GM19468 (cell line): ENCODE measurements around the gene CHPF2.

ENCODE experiments used
- ATAC-seq: cut with Tn5 transposase; IDR thresholded peaks from one replicate; pipeline ENCODE4 v1.9.1; 2021; ENCODE audit warnings: mild to moderate bottlenecking, moderate library complexity, moderate number of reproducible peaks; ENCODE audit not compliant: unreplicated experiment; ENCODE audit errors: extremely low read depth

The CHPF2 gene

DNA sequence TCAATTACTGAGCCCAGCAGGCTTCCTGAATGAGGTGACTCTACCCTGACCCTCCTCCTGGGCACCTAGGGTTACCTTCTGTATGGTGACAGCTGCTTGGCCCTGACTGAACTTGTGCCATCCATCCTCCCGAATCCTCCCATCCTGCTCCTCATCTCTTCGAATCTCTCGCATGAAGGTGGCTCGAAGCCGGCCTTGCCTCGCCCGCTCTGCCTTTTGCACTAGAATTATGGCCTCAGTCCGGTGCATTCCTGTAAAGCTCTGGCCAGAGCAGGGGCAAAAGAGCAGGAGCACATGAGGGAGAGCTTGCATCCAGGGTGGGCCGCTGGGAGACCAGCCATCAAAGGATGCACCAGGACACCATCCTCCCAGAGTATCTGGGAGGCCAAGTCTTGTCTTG is 29.4 kb upstream of the CHPF2 start:
- no peak for ATAC-seq

DNA sequence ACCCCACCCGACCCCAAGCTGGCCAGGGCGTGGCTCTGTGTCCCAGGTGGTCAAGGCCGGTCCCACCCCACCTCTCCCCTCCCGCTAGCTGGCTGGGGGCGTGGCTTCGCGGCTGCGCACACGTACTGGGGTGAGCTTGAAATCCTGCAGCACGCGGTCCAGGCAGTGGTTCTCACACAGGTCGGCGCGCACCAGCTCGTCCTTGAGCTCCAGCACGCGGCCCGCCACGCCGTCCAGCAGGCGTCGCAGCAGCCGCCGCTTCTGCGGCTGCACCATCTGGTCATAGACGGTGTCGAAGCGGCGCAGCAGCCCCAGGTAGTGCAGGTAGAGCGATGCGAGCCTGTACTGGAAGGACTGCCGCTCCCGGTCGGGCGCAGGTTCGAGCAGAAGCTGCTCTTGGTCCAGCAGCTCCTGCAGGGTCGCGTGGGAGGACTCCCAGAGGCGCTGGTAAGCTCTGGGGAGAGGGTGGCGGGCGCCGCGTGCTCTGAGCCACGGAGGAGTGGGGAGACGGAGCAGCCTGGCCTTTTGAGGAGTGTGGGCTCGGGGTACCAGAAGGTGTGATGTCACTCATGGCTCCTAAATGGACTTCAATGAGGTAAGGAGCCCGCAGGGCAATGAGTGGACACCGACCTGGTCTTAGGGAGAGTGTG is 27.8 kb upstream of the CHPF2 start:
- no peak for ATAC-seq

DNA sequence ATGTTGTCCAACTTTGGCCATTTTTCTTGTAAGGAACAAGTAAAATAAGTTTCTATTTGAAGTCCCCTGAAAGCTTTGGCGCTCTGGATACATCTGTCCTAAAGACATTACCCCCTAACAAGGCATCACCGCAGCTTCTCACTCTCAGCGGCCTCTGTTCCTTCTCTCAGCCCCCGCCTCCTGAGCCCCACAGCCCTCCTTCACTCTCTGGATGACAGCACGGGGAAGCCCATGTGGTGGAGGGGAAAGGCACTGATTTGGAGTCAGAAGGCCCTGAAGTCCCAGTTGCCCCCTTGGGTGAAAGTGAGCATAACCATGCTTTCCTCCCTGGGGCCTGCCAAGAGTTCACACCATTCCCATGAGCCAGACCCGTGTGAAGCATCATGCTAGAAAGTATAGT is 26.6 kb upstream of the CHPF2 start:
- ATAC-seq = no peak

DNA sequence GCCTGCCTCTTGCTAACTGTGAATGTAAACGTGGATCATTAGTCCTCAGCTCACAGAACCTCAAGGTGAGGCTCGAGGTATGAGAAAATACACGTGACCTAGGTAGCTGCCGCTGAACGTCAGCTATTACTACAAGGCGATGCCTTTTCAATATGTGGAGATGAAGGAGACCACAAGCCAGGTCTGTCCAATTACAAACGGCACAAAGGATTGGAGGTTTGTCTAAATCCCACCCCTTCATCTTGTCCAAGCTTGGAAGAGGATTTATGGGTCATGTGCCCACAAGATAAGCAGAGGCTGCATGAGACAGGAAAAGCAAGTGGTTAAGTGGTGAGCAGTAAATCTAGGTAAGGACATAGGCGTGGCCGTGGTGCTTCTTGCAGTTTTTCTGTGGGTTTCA is 25.4 kb upstream of the CHPF2 start:
- ATAC-seq = no peak

DNA sequence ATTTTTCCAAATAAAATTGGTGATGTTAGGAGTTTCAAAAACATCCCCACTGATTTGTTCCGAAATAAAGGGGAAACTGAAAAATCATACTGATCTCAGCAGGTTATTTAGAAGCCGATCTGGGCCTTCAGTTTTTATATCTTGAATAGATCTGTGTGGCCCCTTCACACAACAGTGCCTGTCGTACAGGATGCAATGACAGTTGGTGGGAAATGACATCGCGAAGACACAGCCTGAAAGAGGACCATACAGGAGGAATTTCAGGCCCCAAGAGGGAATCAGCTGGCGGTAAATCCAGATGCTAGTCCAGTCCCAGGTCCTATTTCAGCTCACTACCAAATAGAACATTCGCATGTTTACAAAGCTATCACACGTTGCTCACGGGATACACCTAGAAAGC is 25.0 kb upstream of the CHPF2 start:
- no peak for ATAC-seq

DNA sequence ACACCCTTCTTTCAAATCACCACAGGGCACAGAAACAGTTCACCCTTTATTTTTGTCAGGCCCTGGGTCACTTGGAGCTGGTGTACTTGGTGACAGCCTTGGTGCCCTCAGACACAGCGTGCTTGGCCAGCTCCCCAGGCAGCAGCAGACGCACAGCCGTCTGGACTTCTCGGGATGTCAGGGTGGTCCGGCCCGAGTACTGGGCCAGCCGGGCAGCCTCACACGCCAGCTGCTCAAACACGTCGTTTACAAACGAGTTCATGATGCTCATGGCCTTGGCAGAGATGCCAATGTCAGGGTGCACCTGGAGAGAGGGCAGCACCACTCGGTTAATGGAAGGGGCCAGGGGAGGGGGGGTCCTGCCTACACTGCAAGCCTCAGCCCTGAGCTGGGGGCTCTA is 24.5 kb upstream of the CHPF2 start:
- no peak for ATAC-seq

DNA sequence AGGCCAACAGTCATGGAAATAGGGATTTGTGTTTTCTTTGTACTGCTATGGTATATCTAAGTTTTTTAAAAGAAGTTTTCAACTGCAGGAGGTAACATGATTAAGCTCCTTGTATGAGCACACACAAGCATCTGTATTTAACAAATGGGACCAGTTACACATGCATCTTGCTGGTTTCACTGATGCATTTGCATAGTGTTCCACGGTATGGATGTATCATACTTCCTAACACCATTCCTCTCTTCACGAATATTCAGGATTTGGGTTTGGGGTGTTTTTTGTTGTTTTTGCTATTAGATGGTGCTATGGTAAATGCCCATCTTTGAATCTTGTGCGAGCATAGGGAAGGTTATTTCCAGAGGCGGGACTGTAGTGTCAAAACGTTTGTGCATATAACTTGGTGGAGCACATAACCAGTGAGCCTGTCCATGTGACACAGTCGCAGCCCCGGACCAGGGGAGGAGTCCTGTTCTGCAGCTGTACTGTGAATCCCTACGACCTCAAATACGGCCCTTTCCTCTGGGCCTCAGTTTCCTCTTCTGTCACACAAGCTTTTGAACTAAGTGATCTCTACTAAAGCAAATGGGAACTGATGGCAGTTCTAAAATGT is 23.9 kb upstream of the CHPF2 start:
- ATAC-seq = no peak

DNA sequence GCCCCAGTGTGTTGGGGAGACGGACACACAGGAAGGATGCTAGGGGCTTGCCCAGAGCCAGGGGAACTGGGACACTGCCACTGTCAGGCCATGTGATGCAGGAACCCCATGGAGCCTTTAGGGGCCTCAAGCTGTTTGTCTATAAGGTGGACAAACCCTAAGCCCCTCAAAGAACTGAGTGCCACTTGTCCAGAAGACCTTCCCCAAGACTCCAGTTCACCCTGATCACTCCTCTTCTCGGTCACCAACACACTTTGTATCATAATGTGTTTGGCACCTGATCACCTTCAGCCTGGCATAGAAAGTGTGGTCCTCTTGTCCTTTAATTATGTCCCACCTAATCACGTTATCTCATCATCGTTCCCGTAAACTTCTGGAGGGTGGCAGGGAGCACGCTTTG is 22.7 kb upstream of the CHPF2 start:
- no peak for ATAC-seq

DNA sequence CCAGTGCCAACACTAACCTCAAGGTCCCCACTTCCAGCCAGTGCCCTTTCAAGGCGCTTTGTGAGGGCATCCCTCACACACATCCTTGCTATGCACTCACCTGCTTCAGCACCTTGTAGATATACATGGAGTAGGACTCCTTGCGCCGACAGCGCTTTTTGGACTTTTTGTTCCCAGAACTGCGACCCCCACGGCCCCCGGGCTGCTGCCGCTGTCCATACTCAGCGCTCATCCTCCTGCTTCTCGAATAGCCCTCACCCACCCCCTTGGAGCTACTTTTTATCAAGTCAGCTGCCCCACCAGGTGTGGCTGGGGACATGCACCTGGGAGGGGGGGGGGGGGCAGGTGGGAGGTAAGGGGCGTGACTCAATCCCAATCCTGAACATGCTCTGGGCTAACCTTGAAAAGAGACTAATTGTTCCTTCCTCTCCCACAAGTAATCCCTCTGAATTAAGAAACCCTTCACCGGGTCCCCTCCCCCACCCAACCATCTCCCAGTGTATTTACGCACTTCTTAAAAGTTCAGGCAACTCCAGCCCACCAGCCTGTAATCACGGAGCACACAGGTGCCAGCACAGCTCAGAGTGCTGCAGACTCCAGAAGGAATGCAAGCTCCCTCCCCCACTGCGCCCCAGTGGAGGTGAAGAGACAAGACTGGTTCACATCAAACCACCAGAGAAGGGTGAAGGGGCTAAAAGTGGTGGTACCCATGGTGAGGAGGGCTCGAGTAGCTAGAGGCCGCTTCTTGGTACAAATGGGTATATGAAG is 22.0 kb upstream of the CHPF2 start, which contains the start of gene H2BK1:
TSS of gene H2BK1 (minus strand) at position 402 of the 768 bp plus-strand sequence. CDS start at position 232, 170 bp downstream.
- ATAC-seq = no peak

DNA sequence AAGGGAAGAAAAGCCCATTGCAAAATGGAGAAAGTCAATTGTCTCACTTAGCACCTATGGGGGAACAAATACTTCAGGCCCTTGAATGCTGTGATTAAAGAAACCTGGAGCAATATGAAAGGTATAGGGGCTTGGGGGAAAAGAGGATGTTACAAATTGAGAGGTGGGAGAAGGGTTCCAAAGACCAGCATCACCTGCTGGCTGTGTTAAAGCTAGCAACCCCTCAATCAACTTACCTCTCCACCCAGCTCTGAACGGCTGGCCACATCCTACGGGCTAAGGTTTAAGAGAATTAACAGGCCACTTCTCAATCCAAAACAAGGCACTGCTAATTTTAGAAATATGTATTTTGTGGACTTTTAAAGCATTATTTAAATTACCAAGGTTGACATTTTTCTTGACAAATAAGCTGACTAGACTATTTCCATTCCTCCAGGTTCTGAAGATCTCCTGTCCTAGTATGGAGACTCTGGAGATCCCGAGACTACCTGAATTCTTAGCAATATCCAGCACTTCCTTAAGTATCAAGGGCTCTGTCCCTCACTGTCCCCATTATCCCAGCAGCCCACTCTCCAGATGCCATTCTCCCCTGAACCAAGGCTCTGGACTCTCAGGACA is 21.0 kb upstream of the CHPF2 start:
- ATAC-seq = no peak

DNA sequence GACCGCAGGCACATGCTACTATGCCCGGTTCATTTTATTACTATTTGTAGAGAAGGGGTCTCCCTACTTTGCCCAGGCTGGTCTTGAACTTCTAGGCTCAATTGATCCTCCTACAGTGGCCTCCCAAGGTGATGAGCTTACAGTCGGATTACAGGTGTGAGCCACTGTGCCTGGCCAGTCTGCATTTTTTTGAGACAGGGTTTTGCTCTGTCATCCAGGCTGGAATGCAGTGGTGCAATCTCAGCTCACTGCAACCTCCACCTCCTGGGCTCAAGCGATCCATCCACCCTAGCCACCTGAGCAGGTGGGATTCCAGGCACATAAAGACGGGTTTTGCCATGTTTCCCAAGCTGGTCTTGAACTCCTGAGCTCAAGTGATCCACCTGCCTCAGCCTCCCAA is 19.7 kb upstream of the CHPF2 start:
- no peak for ATAC-seq

DNA sequence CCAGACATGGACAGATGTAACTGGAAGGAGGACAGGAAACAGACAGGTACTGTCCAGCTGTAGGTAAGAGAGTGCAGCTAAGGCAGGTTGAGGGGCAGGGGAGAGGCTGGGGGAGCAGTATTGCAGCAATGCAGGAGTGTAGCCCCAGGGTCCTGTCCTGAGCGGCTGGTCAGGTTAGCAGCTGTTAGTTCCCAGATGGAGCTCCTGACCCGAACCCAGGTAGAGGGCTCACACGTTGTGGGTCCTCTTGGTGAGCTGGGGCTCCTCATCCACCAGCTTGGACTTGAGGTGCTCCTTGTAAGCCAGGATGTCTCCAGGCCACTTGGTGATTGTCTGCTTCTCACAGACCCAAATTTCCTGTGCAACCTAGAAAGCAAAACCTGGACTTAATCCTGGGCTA is 18.5 kb upstream of the CHPF2 start:
- ATAC-seq = no peak

DNA sequence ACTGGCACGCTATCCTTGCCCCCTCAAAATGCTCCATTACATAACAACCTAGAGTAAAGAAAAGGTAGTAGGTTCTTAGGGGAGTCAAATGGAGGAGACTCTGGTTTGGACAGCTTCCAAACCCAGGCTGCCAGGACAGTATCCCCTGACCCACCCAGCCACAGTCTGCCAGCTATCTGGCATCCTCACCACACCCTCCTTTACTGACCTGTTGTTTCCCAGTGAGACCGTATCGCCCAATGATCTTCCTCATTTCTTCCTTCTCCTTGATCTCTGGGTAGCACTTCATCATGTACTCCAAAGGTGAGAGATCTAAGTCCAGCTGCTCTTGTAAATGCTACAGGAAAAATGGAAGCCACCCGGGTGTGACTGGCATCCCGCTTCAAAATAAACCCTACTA is 16.9 kb upstream of the CHPF2 start:
- ATAC-seq = no peak

DNA sequence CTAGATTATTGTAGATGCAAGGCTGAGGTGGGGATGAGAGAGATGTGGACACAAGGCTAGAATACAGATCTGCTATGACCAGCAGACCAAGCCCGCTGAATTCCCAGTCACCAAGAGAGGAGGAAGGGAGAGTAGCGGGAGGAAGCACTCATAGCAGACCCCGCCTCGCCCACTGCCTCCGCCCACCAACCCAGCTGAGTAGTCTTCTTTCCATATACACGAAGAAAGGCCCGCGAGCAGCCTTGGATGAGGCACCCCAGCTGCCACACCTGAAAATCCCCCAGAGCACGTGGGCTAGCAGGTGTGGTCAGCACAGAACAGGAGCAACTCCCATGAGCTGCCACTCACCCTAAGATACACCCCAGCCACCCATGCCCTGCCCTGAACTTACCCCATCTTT is 14.1 kb upstream of the CHPF2 start:
- ATAC-seq = no peak

DNA sequence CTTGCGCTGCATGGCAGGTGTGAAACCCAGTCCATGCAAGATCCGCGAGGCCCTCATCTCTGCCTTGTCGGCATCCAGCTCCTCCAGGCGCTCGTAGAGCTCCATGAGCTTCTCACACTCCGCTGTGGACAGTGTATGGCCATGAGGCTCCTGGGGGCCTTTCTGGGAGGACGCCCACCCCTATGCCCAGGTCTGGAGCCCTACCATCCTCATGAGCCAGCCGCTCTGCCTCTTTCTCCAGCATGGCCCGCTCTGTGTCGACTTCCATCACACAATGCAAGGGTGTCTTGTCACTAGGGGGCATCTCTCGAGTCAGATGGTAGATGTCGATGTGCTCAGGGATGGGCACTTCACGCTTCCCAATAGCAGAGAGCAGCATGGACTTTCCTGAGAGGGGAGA is 8.6 kb upstream of the CHPF2 start:
- no peak for ATAC-seq

DNA sequence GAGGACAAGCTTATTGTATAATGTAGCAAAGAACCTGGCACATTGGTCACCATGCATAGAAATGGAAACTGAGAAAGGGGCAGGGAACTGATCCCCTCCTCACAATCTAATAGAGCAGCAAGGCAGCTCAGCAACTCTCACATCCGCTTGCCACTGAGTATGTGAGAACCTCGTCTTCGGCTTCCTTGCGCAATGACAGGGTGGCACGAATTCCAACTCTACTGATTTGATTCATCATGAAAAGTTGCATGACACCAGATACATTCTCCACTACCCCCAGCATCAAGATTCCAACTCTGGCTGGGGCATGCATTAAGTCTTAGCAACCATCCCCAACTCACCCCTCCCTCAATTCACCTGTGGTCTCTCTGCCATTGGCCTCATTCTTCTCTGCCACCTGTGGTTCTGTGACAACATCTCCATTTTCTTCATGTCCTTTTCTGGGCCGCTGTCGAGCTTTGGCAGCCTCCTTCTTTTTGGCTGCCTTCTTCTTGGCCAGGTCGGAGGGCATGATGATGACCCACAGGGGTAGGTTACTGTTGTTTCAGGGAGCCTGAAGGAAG is 6.3 kb upstream of the CHPF2 start:
- ATAC-seq = no peak

DNA sequence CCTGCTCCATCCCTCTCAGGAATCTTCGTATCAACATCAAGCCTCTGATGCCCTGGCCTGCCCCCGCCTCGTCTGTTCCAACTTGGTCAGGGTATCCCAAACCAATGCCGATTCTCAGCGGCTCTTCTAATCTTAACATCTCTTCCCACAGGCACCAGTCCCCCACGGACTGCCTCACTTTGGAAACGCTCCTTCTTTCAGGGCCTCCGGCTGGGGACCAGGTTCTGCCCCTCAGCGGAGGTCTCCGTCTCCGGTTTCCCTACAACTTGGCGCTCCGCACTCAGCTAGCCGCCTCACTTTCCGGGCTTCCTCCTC is 5.8 kb upstream of the CHPF2 start:
- no peak for ATAC-seq

DNA sequence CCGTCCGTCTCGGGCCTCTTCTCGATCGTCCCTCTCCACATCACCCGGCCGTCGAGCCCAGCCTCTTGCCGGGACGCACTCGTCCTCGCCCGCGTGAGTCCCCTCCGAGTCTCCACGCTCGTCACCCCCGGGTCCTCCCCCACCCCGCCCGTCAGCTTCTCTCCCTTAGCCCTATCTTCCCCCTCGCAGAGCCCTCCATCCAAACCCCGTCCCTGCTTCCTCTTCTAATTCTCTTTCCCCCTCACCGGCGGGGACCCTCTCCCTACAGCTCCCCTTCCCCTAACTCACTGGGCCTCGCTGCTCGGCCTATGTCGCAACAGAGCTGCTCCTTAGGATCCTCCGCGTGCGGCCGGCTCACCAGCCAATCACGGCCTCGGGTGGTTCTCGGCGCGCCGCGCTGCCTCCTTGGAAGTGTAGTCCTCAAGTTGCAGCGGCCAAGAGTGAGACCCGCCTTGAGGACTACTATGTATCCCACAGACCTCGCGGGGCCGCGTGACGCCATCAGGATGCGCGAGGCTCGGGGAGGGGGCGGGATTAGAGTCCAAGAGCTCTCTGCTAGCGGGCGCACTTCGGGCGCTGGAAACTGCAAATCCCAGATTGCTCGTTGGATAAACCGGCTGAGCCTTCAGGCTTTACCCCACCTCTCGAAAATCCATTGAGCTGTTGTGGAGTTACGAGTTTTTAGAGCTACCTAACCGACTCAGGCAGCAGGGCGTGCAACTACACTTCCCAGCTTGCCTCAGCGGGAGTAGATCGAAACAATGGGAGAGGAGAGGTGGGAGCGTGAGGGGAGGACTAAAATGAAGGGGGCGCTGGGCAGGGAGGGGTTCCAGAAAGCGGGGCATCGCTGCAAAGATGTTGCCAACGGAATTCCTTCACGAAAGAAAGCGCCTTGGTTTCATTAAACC is 5.2 kb upstream of the CHPF2 start, which contains the start of gene ABCF2:
TSS of gene ABCF2 (minus strand) at position 331 of the 908 bp plus-strand sequence. CDS start 747 bp downstream, outside the sequence.
- ATAC-seq = peak; percentile 97

DNA sequence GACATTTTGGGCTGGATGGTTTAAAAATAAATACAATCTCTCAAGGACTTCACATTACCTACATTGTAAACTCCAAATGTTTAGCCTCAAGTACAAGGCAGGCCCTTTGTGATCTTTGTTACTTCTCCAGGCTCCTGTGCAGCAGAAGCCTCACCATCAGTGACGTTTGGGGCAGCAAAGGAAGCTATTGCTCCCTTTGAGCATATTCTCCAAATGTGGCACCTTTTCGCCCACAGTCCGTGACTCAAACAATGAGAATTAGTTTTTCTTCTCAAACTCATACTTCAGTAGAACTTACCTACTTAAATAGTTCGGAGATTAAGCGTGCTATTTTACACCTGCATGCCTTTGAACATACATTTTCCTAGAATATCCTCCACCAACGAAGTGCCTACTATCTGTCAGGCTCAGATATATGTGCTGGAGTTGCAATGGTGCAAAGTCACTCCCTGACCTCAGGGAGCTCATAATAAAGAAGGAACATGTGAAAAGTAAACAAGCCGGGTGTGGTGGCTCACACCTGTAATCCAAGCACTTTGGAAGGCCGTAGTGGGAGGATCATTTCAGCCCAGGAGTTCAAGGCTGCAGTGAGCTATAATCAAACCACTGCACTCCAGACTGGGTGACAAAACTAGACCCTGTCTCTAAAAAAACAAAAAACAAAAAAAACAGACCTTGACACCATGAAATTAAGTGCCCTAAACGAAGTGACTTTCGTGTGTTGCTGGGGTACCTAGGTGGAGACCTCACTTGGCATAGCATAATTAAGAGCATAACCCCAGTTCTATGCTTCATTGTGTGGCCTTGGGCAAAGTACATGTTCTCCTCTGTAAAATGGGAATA is 4.0 kb upstream of the CHPF2 start:
- ATAC-seq = no peak
